HL-60 (cell line): ENCODE measurements around the gene OR1K1.

ENCODE experiments used
- DNase-seq, 2 experiments: peaks; one replicate each; pipeline ENCODE4 v3.0.0-alpha.2; 2010 to 2020; ENCODE audit warnings: low read depth in 1 of 2, low spot score in 1 of 2
- H3K27ac ChIP-seq: fragments of 250-450 bp; sonication (Bioruptor Pico); replicated peaks from 2 replicates; pipeline ENCODE4 v1.5.1; 2020; ENCODE audit warnings: mild to moderate bottlenecking, moderate library complexity
- H3K27me3 ChIP-seq: fragments of 250-450 bp; sonication (Bioruptor Pico); 2 replicates; pipeline ENCODE4 v1.5.1; 2021; ENCODE audit warnings: mild to moderate bottlenecking, moderate library complexity; ENCODE audit not compliant: insufficient read depth, poor library complexity, severe bottlenecking
- H3K4me3 ChIP-seq: replicated peaks from 2 replicates; pipeline ENCODE4 v1.5.1; 2011; ENCODE audit warnings: mild to moderate bottlenecking, control low read depth, low read length; ENCODE audit not compliant: insufficient read depth
- GABPA ChIP-seq: IDR thresholded peaks from 2 replicates; pipeline ENCODE4 v1.6.1; 2012; ENCODE audit warnings: low read depth
- POLR2AphosphoS5 ChIP-seq: IDR thresholded peaks from 2 replicates; pipeline ENCODE4 v1.6.1; 2012; ENCODE audit warnings: low read depth
- SPI1 ChIP-seq: IDR thresholded peaks from 2 replicates; pipeline ENCODE4 v1.6.1; 2012; ENCODE audit warnings: low read depth, mild to moderate bottlenecking, borderline replicate concordance
- TF ChIP-seq, protein P1 (sequence below): IDR thresholded peaks from 2 replicates; pipeline ENCODE4 v1.6.1; 2012; ENCODE audit warnings: low read depth; ENCODE audit not compliant: insufficient replicate concordance
- TF ChIP-seq, protein P2 (sequence below): IDR thresholded peaks from one replicate; pipeline ENCODE4 v1.5.1; 2011; ENCODE audit warnings: low read length, control low read depth, inconsistent platforms; ENCODE audit not compliant: insufficient read depth

Gene OR1K1

DNA sequence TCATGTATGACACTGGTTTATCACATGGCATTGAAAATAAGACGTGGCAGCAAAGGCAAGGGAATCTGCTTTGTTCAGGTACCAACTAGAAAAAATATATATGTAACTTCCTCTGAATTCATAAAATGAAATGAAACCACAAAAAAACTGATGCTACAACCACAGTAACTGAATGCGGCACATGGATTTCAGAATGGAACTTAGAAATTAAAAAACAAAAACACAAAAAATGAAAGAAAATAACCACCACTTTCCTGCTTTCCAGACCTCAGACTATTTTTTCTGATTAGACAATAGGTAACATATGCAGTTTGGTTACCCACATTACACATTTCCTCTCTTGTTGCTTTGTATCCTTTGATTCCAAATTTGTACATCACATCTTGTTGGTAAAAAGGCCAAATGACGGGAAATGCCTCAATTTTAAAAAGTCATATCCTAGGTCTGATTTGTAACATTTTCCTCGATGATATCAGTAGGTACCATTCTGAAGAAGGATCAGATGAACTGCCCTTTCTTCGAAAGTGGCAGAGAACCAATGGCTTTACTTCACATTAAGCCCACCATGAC, 46.5 kb downstream of the OR1K1 start:
- no peak overlapping the region for H3K27ac ChIP-seq
- DNase-seq, result no peak
- no peaks in the 10 kb centered on the region for H3K27me3 ChIP-seq
- TF ChIP-seq POLR2AphosphoS5 (no peak), GABPA (no peak), SPI1 (no peak)
- TF ChIP-seq, protein P1, sequence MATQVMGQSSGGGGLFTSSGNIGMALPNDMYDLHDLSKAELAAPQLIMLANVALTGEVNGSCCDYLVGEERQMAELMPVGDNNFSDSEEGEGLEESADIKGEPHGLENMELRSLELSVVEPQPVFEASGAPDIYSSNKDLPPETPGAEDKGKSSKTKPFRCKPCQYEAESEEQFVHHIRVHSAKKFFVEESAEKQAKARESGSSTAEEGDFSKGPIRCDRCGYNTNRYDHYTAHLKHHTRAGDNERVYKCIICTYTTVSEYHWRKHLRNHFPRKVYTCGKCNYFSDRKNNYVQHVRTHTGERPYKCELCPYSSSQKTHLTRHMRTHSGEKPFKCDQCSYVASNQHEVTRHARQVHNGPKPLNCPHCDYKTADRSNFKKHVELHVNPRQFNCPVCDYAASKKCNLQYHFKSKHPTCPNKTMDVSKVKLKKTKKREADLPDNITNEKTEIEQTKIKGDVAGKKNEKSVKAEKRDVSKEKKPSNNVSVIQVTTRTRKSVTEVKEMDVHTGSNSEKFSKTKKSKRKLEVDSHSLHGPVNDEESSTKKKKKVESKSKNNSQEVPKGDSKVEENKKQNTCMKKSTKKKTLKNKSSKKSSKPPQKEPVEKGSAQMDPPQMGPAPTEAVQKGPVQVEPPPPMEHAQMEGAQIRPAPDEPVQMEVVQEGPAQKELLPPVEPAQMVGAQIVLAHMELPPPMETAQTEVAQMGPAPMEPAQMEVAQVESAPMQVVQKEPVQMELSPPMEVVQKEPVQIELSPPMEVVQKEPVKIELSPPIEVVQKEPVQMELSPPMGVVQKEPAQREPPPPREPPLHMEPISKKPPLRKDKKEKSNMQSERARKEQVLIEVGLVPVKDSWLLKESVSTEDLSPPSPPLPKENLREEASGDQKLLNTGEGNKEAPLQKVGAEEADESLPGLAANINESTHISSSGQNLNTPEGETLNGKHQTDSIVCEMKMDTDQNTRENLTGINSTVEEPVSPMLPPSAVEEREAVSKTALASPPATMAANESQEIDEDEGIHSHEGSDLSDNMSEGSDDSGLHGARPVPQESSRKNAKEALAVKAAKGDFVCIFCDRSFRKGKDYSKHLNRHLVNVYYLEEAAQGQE, result no peak
- TF ChIP-seq, protein P2, sequence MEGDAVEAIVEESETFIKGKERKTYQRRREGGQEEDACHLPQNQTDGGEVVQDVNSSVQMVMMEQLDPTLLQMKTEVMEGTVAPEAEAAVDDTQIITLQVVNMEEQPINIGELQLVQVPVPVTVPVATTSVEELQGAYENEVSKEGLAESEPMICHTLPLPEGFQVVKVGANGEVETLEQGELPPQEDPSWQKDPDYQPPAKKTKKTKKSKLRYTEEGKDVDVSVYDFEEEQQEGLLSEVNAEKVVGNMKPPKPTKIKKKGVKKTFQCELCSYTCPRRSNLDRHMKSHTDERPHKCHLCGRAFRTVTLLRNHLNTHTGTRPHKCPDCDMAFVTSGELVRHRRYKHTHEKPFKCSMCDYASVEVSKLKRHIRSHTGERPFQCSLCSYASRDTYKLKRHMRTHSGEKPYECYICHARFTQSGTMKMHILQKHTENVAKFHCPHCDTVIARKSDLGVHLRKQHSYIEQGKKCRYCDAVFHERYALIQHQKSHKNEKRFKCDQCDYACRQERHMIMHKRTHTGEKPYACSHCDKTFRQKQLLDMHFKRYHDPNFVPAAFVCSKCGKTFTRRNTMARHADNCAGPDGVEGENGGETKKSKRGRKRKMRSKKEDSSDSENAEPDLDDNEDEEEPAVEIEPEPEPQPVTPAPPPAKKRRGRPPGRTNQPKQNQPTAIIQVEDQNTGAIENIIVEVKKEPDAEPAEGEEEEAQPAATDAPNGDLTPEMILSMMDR, result no peak
- H3K4me3 ChIP-seq, result no peak overlapping the region

DNA sequence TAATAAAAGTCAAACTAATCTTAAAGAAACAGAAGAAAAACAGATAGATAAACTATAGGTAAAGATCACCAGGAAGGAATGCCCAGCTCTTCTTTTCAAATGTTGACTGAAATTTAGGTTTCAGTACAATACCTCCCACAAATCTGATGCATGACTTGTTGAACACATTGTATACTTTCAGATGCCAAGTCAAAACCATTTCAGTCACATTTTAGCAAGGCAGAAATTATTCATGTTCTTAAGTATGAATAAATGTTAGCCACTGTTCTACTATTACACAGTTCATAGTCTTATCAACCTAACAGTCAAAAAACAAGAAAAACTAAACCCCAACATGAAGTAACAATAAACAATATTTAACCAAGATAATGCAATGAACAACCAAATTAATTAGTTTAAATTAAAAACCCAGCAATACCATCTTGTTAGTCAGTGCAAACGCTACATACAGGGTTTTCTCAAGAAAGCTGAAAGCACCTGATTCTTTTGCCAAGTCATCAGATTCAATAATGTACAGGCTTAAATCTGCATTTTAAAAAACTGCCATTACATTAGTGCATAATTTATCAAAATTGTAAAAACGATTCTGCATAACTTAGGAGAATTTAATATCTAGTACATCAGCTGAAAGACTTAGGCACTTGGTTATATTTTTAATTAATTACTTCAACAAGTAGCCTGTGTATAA, 48.5 kb downstream of the OR1K1 start:
- no peaks in the 10 kb centered on the region for H3K27me3 ChIP-seq
- H3K27ac ChIP-seq, result no peak overlapping the region
- no peak for TF ChIP-seq SPI1
- no peak for TF ChIP-seq GABPA
- no peak for TF ChIP-seq POLR2AphosphoS5
- TF ChIP-seq, protein P1, result no peak
- no peak overlapping the region for H3K4me3 ChIP-seq
- DNase-seq, result no peak
